GM13976 (cell line): ENCODE data around the gene DNMT3A.

Experiments
- DNase-seq: peaks from one replicate; pipeline ENCODE4 v3.0.0; 2012; ENCODE audit warnings: low spot score
- CTCF ChIP-seq: IDR thresholded peaks from 2 replicates; pipeline ENCODE4 v1.5.1; 2012; ENCODE audit warnings: borderline replicate concordance, mild to moderate bottlenecking; ENCODE audit not compliant: insufficient read depth; ENCODE audit errors: extremely low read depth, missing control alignments, control extremely low read depth
- in situ Hi-C: fragments of 300-500 bp; cut with MboI; formaldehyde crosslinking; loops from one replicate; pipeline ENCODE4 v1.12.0; 2022; ENCODE audit warnings: low sequenced_read_pairs, mixed read lengths, inconsistent platforms; ENCODE audit not compliant: unreplicated experiment

The DNMT3A gene

GRCh38 chr2:25361261-25362048 lies 19.7 kb upstream of the DNMT3A start:
- in situ Hi-C loops, result no loop called here
- DNase-seq, result no peak
- TF ChIP-seq CTCF, result no peak

GRCh38 chr2:25358836-25359235 lies 17.1 kb upstream of the DNMT3A start:
- DNase-seq, result no peak
- no peak for TF ChIP-seq CTCF
- in situ Hi-C loops, result no loop called here

- in situ Hi-C loops, result no loop called here
- TF ChIP-seq CTCF, result no peak
- no peak for DNase-seq
Observed at GRCh38 chr2:25358249-25358815, 16.6 kb upstream of the DNMT3A start.

- in situ Hi-C loops, result no loop called here
- no peak for TF ChIP-seq CTCF
- DNase-seq, result no peak
Observed at GRCh38 chr2:25356088-25356487, 14.4 kb upstream of the DNMT3A start.

GRCh38 chr2:25355270-25355669 lies 13.5 kb upstream of the DNMT3A start:
- in situ Hi-C loops, result no loop called here
- no peak for TF ChIP-seq CTCF
- DNase-seq, result no peak

- no peak for TF ChIP-seq CTCF
- in situ Hi-C loops, result no loop called here
- DNase-seq, result no peak
Observed at GRCh38 chr2:25354116-25354515, 12.4 kb upstream of the DNMT3A start.
